ENCODE data around the gene DNPEP. TPM values are rescaled to one million over a fixed set of nuclear protein-coding genes. Genes with fewer than 3 reads are reported as not detected.

Gene DNPEP
- total and polyA plus RNA-seq, 8 donors, result 41.6 to 86.4 (median 68.7) TPM

- DNase-seq (peak in 1 of 4 donors; percentile 70), ATAC-seq (no peak)
These were observed 55.2 kb downstream of the DNPEP start, which contains the start of gene RESP18 for GRCh38 chr2:219332542-219332941. Gene RESP18, minus strand, starts transcription at chr2:219332744.

DNA sequence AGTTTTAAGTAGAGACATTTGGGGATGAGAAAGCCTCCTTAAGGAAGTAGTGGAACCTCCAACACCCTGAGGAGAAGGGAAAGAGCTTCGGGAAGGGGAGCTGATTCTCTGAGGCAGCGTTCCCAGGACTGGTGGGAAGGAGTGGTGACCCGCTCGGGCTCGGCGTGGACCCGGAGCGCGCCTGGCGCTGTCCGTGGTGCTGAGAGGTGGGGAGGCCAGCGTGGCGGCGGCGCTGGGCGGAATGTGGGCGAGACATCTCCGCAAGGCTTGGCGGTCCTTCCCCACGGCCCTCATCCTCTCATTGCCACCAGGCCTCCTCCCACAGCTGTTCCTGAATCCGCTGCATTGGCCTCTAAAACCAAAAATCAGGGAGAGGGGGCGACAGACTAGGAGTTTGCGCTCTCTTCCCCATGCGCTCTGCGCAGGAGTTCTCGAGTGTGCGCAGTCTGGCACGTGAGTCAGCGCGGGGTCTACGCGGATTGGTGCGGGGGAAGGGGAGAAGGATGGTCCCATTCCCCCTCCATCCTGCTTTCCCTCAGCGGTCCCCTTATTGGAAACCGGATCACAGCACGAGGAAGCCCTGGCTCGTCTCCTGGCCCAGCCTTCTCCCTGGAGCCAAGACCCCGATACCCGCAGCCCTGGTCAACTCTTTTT lies 56.0 kb downstream of the DNPEP start:
- no peak for TF ChIP-seq CTCF (IDR thresholded peaks at IDR 0.05)
- Histone ChIP-seq H3K27ac (no peak overlapping the region), H3K36me3 (no peaks in the 10 kb centered on the region), H3K9me3 (no peaks in the 10 kb centered on the region), H3K4me3 (no peak overlapping the region), H3K27me3 (peaks cover 20 to 83% of the 10 kb centered on the region in 2 donors), H3K4me1 (no peaks in the 10 kb centered on the region)
- peak in 3 of 4 donors; percentile 51 to 83 (median 54) for DNase-seq
- peak; percentile 89 for ATAC-seq
- intact Hi-C loops (cut with DNase I), result no loop called here

More at GRCh38 chr2:219332542-219332941, 55.2 kb downstream of the DNPEP start, which contains the start of gene RESP18:
- H3K27ac ChIP-seq, result no peak within 1 kb of the TSS
- no peaks in the 10 kb centered on the region for H3K36me3 ChIP-seq
- H3K9me3 ChIP-seq, result no peaks in the 10 kb centered on the region
- no peaks in the 10 kb centered on the region for H3K4me1 ChIP-seq
- peaks cover 20 to 90% of the 10 kb centered on the region in 2 donors for H3K27me3 ChIP-seq
- no peak for TF ChIP-seq CTCF (IDR thresholded peaks at IDR 0.05)
- H3K4me3 ChIP-seq, result no peak within 1 kb of the TSS
- intact Hi-C loops (cut with DNase I), result no loop called here

DNA sequence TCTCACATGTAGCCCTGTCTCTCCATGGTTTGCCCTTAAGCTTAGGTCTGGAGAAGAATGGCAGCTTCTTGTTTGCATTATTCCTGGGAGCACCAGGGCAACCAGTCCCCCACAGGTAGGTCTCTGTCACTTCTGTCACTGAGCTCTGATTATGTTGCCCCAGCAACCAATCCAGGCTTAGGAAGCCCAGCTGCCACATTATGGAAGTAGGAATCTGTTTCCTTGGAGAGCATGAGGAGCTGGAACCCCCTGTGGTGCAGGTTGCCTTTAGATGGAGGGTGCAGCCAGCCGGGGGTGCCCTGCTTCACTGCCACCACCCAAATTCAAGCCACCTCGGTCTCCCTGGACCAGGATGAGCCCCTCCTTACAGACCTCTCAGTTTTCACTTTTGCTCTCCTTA lies 60.0 kb downstream of the DNPEP start:
- ATAC-seq, result no peak
- Histone ChIP-seq H3K27ac (no peak overlapping the region), H3K27me3 (peaks cover 18 to 63% of the 10 kb centered on the region in 2 donors), H3K36me3 (no peaks in the 10 kb centered on the region), H3K9me3 (no peaks in the 10 kb centered on the region), H3K4me1 (no peaks in the 10 kb centered on the region), H3K4me3 (no peak overlapping the region)
- DNase-seq, result no peak
- intact Hi-C loops (cut with DNase I), result no loop called here
- no peak for TF ChIP-seq CTCF (IDR thresholded peaks at IDR 0.05)

DNA sequence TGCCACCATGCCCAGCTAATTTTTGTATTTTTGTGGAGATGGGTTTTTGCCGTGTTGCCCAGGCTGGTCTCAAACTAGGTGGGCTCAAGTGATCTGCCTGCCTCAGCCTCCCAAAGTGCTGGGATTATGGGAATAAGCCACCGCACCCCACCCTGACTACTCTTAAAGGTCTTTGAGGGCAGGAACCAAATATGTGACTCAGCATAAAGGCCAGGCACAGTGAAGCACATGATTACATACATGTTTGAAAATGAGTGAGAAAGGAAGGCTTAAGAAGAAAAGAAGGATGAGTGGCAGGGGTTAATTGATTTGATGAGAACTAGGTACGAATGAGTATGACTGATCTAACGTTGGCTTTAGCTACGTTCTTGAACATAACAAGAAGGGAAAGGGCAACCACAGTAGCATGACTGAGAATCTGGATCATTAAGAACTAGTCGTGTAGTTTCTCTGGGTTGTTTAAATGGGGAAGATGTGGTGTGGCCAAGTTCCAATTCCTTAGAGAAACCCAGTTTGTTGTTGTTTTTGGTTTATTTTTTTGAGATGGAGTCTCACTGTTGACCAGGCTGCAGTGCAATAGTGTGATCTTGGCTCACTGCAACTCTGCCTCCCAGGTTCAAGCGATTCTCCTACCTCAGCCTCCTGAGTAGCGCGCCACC lies 61.9 kb downstream of the DNPEP start:
- Histone ChIP-seq H3K27me3 (peaks cover 0 to 60% of the 10 kb centered on the region in 2 donors), H3K4me1 (no peaks in the 10 kb centered on the region), H3K4me3 (no peak overlapping the region), H3K36me3 (no peaks in the 10 kb centered on the region), H3K27ac (no peak overlapping the region), H3K9me3 (no peaks in the 10 kb centered on the region)
- no peak for ATAC-seq
- intact Hi-C loops (cut with DNase I), result no loop called here
- no peak for DNase-seq
- TF ChIP-seq CTCF (IDR thresholded peaks at IDR 0.05), result no peak

GRCh38 chr2:219325136-219325535 lies 62.6 kb downstream of the DNPEP start:
- Histone ChIP-seq H3K4me3 (no peak overlapping the region), H3K27me3 (peaks cover 0 to 58% of the 10 kb centered on the region in 2 donors), H3K9me3 (no peaks in the 10 kb centered on the region), H3K4me1 (no peaks in the 10 kb centered on the region), H3K36me3 (no peaks in the 10 kb centered on the region), H3K27ac (no peak overlapping the region)
- intact Hi-C loops (cut with DNase I), result no loop called here
- no peak for TF ChIP-seq CTCF (IDR thresholded peaks at IDR 0.05)
- DNase-seq (no peak), ATAC-seq (no peak)

Measured in left lung (tissue), 10 donors.